ENCODE measurements around the gene PRUNE2. TPM values are rescaled to one million over a fixed set of nuclear protein-coding genes. Genes with fewer than 3 reads are reported as not detected.

PRUNE2 gene
- total and polyA plus RNA-seq, 4 donors: 1.3 to 4.5 (median 1.6) TPM

DNA sequence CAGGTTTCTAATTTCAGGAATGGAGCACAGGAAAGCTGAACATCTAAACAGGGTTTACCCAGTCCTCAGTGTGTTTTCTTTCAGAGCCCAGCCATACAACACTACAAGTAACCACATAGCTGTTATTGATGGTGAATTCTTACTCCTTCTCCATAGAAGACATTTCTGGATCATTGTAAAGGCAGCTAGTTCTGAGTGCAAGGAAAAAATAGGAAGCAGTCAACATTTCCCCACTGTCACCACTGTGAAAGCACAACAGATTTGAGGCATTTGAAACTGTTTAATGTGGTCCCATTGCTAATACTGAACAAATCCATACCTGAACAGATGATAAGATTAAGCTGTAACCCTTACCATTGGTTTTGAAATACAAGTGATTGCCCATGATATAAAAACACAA is 286.7 kb downstream of the PRUNE2 start:
- H3K9ac ChIP-seq (ENCODE audit: low read depth in 1 of 2, low read length in 2 of 2): no peak overlapping the region
- no peaks in the 10 kb centered on the region for H3K9me3 ChIP-seq (ENCODE audit: control insufficient read depth in 4 of 4, low read length in 3 of 4)
- no peak for DNase-seq (ENCODE audit: low spot score)
- peaks cover 0 to 5% (median 2%) of the 10 kb centered on the region in 4 donors for H3K4me1 ChIP-seq (ENCODE audit: control insufficient read depth in 4 of 4, insufficient read depth in 4 of 4, low read length in 3 of 4)
- no peak overlapping the region for H3K27ac ChIP-seq (ENCODE audit: low read depth in 1 of 2, low read length in 2 of 2)
- no peak overlapping the region for H3K4me3 ChIP-seq (ENCODE audit: low read depth in 1 of 3, low read length in 3 of 3)
- TF ChIP-seq SP1 (IDR thresholded peaks at IDR 0.05) (no peak), GABPA (IDR thresholded peaks at IDR 0.05 in 1 of 2, conservative IDR thresholded peaks at IDR 0.05 in 1 of 2) (no peak), FOXA2 (IDR thresholded peaks at IDR 0.05) (no peak), YY1 (IDR thresholded peaks at IDR 0.05) (no peak), TAF1 (conservative IDR thresholded peaks at IDR 0.05) (no peak), ZBTB33 (IDR thresholded peaks at IDR 0.05) (no peak), HNF4A (conservative IDR thresholded peaks at IDR 0.05) (no peak), JUND (IDR thresholded peaks at IDR 0.05) (no peak), EGR1 (IDR thresholded peaks at IDR 0.05; ENCODE audit: low read depth in 2 of 2) (no peak), RXRA (IDR thresholded peaks at IDR 0.05) (no peak), RAD21 (IDR thresholded peaks at IDR 0.05) (no peak)
- TF ChIP-seq, protein P1, sequence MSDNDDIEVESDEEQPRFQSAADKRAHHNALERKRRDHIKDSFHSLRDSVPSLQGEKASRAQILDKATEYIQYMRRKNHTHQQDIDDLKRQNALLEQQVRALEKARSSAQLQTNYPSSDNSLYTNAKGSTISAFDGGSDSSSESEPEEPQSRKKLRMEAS (IDR thresholded peaks at IDR 0.05): no peak
- TF ChIP-seq, protein P2, sequence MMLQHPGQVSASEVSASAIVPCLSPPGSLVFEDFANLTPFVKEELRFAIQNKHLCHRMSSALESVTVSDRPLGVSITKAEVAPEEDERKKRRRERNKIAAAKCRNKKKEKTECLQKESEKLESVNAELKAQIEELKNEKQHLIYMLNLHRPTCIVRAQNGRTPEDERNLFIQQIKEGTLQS (IDR thresholded peaks at IDR 0.05): no peak
- TF ChIP-seq, protein P3, sequence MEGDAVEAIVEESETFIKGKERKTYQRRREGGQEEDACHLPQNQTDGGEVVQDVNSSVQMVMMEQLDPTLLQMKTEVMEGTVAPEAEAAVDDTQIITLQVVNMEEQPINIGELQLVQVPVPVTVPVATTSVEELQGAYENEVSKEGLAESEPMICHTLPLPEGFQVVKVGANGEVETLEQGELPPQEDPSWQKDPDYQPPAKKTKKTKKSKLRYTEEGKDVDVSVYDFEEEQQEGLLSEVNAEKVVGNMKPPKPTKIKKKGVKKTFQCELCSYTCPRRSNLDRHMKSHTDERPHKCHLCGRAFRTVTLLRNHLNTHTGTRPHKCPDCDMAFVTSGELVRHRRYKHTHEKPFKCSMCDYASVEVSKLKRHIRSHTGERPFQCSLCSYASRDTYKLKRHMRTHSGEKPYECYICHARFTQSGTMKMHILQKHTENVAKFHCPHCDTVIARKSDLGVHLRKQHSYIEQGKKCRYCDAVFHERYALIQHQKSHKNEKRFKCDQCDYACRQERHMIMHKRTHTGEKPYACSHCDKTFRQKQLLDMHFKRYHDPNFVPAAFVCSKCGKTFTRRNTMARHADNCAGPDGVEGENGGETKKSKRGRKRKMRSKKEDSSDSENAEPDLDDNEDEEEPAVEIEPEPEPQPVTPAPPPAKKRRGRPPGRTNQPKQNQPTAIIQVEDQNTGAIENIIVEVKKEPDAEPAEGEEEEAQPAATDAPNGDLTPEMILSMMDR (IDR thresholded peaks at IDR 0.05; ENCODE audit: low read depth, low read length, missing input control): no peak
- H3K27me3 ChIP-seq (ENCODE audit: control insufficient read depth in 4 of 4, insufficient read depth in 4 of 4, low read length in 3 of 4): no peaks in the 10 kb centered on the region
- no peaks in the 10 kb centered on the region for H3K36me3 ChIP-seq (ENCODE audit: control insufficient read depth in 4 of 4, insufficient read depth in 3 of 4, low read depth in 1 of 4, low read length in 3 of 4)

DNA sequence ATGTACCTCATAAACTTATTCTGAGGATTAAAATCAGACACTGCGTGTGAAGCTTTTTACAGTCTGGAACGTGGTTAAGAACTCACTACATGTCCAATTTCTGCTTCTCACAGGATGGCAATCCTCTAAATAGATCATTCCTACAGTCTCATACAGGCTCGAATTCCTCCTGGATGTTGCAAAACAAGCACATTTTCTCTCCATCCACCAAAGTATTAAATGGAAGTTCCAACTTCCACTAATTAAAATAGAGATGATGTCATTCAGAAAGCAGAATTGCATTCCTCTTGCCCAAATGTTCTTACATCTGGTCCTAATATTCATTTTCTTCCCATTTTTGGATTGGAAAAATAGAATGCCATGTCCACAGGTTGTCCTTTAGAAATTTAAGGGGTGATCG is 287.2 kb downstream of the PRUNE2 start:
- no peaks in the 10 kb centered on the region for H3K27me3 ChIP-seq (ENCODE audit: control insufficient read depth in 4 of 4, insufficient read depth in 4 of 4, low read length in 3 of 4)
- no peaks in the 10 kb centered on the region for H3K36me3 ChIP-seq (ENCODE audit: control insufficient read depth in 4 of 4, insufficient read depth in 3 of 4, low read depth in 1 of 4, low read length in 3 of 4)
- no peak overlapping the region for H3K4me3 ChIP-seq (ENCODE audit: low read depth in 1 of 3, low read length in 3 of 3)
- H3K4me1 ChIP-seq (ENCODE audit: control insufficient read depth in 4 of 4, insufficient read depth in 4 of 4, low read length in 3 of 4): peaks cover 0 to 5% (median 2%) of the 10 kb centered on the region in 4 donors
- no peaks in the 10 kb centered on the region for H3K9me3 ChIP-seq (ENCODE audit: control insufficient read depth in 4 of 4, low read length in 3 of 4)
- no peak for DNase-seq (ENCODE audit: low spot score)
- H3K9ac ChIP-seq (ENCODE audit: low read depth in 1 of 2, low read length in 2 of 2): no peak overlapping the region
- TF ChIP-seq NR2F2 (IDR thresholded peaks at IDR 0.05): no peak
- no peak for TF ChIP-seq RAD21 (IDR thresholded peaks at IDR 0.05)
- TF ChIP-seq HNF4A (conservative IDR thresholded peaks at IDR 0.05): no peak
- no peak for TF ChIP-seq GABPA (IDR thresholded peaks at IDR 0.05 in 1 of 2, conservative IDR thresholded peaks at IDR 0.05 in 1 of 2)
- TF ChIP-seq SP1 (IDR thresholded peaks at IDR 0.05): no peak
- no peak for TF ChIP-seq JUND (IDR thresholded peaks at IDR 0.05)
- no peak for TF ChIP-seq FOXA2 (IDR thresholded peaks at IDR 0.05)
- TF ChIP-seq, protein P1 (IDR thresholded peaks at IDR 0.05): no peak
- TF ChIP-seq, protein P3 (IDR thresholded peaks at IDR 0.05; ENCODE audit: low read depth, low read length, missing input control): no peak
- no peak for TF ChIP-seq FOXA1 (IDR thresholded peaks at IDR 0.05)
- TF ChIP-seq REST (IDR thresholded peaks at IDR 0.05): no peak
- TF ChIP-seq YY1 (IDR thresholded peaks at IDR 0.05): no peak
- TF ChIP-seq HNF4G (IDR thresholded peaks at IDR 0.05): no peak
- no peak for TF ChIP-seq EGR1 (IDR thresholded peaks at IDR 0.05; ENCODE audit: low read depth in 2 of 2)
- TF ChIP-seq ZBTB33 (IDR thresholded peaks at IDR 0.05): no peak
- no peak for TF ChIP-seq TAF1 (conservative IDR thresholded peaks at IDR 0.05)
- TF ChIP-seq RXRA (IDR thresholded peaks at IDR 0.05): no peak
- 82% methylated on average over 4 of the region's 4 CpGs for WGBS
- no peak overlapping the region for H3K27ac ChIP-seq (ENCODE audit: low read depth in 1 of 2, low read length in 2 of 2)
